GM12878 (cell line): ENCODE data around the gene LYPD5. TPM values are rescaled to one million over a fixed set of nuclear protein-coding genes. Genes with fewer than 3 reads are reported as not detected.

ENCODE experiments used
- CBFB ChIP-seq: IDR thresholded peaks from 2 replicates; pipeline ENCODE4 v1.6.1; 2016; ENCODE audit warnings: antibody characterized with exemption, low read depth
- CREB1 ChIP-seq: IDR thresholded peaks from 2 replicates; pipeline ENCODE4 v1.6.1; 2012; ENCODE audit warnings: low read depth, mild to moderate bottlenecking, inconsistent platforms
- EED ChIP-seq: sonication (generic); IDR thresholded peaks from 2 replicates; pipeline ENCODE4 v1.6.1; 2016; ENCODE audit warnings: antibody characterized with exemption, low read depth
- FOXK2 ChIP-seq: fragments of 450-650 bp; IDR thresholded peaks from 2 replicates; pipeline ENCODE4 v1.6.1; 2017; ENCODE audit warnings: mild to moderate bottlenecking, moderate library complexity
- MYC ChIP-seq: IDR thresholded peaks from 2 replicates; pipeline ENCODE4 v1.6.1; 2011; ENCODE audit warnings: mild to moderate bottlenecking, low read length, moderate library complexity, inconsistent platforms; ENCODE audit not compliant: insufficient read depth, insufficient replicate concordance, insufficient read length, severe bottlenecking
- SPI1 ChIP-seq: IDR thresholded peaks from 2 replicates; pipeline ENCODE4 v1.6.1; 2011; ENCODE audit warnings: low read depth, mild to moderate bottlenecking, low read length, moderate library complexity, borderline replicate concordance; ENCODE audit not compliant: insufficient read depth
- TCF3 ChIP-seq: IDR thresholded peaks from 2 replicates; pipeline ENCODE4 v1.6.1; 2012; ENCODE audit warnings: low read depth, mild to moderate bottlenecking, low read length, borderline replicate concordance; ENCODE audit not compliant: insufficient read depth
- ZBED1 ChIP-seq: IDR thresholded peaks from 2 replicates; pipeline ENCODE4 v1.6.1; 2016; ENCODE audit warnings: borderline replicate concordance
- ZNF384 ChIP-seq: IDR thresholded peaks from 2 replicates; pipeline ENCODE4 v1.6.1; 2012; ENCODE audit warnings: low read depth, mild to moderate bottlenecking, low read length, improper control_type of control experiment, borderline replicate concordance
- polyA plus RNA-seq, 11 experiments: library from polyadenylated mRNA; depleted of rRNA in 4 of 11; unstranded in 6 of 11; stranded (reverse) in 5 of 11; fragments of >200 nt; fragmentation: Nextera tagmentation in 4 of 11; fragmentation: Illumina TruSeq in 1 of 11; extraction: Ambion mirVana in 4 of 11; extraction: Trizol in 1 of 11; gene quantifications; 1 replicate in 1 of 11; 2 replicates in 10 of 11; pipeline versions ENCODE4 v1.2.1 to v1.2.3, GENCODE V29; 2011 to 2016; ENCODE audit warnings: inconsistent platforms in 2 of 11, missing spikeins in 2 of 11, low read depth in 1 of 11
- total RNA-seq, 4 experiments: library from RNA; depleted of rRNA in 3 of 4; stranded (reverse); fragments of >200 nt in 3 of 4; fragmentation: Illumina TruSeq in 1 of 4; extraction: Trizol in 1 of 4; gene quantifications; 2 replicates each; pipeline versions ENCODE4 v1.2.1 to v1.2.3, GENCODE V29; 2013 to 2021
- TF ChIP-seq, protein P1 (sequence below): fragments of 150-350 bp; IDR thresholded peaks from 2 replicates; pipeline ENCODE4 v1.6.1; 2016; ENCODE audit warnings: low read depth, low read length
- TF ChIP-seq, protein P2 (sequence below): fragments of 450-650 bp; IDR thresholded peaks from 2 replicates; pipeline ENCODE4 v1.6.1; 2017; ENCODE audit warnings: mild to moderate bottlenecking, moderate library complexity
- TF ChIP-seq, protein P3 (sequence below): fragments of 450-650 bp; conservative IDR thresholded peaks from 2 replicates; pipeline ENCODE4 v1.6.1; 2017; ENCODE audit warnings: mild to moderate bottlenecking, moderate library complexity
- TF ChIP-seq, protein P4 (sequence below): fragments of 450-650 bp; IDR thresholded peaks from 2 replicates; pipeline ENCODE4 v1.6.1; 2014; ENCODE audit warnings: mild to moderate bottlenecking

LYPD5 gene
- total and polyA plus RNA-seq, 10 of the 15 experiments (the other 5 are each of a cell fraction or from before 2014, with no cell fraction given) = 0.04 to 2.2 (median 0.69) TPM; not detected in 1

DNA sequence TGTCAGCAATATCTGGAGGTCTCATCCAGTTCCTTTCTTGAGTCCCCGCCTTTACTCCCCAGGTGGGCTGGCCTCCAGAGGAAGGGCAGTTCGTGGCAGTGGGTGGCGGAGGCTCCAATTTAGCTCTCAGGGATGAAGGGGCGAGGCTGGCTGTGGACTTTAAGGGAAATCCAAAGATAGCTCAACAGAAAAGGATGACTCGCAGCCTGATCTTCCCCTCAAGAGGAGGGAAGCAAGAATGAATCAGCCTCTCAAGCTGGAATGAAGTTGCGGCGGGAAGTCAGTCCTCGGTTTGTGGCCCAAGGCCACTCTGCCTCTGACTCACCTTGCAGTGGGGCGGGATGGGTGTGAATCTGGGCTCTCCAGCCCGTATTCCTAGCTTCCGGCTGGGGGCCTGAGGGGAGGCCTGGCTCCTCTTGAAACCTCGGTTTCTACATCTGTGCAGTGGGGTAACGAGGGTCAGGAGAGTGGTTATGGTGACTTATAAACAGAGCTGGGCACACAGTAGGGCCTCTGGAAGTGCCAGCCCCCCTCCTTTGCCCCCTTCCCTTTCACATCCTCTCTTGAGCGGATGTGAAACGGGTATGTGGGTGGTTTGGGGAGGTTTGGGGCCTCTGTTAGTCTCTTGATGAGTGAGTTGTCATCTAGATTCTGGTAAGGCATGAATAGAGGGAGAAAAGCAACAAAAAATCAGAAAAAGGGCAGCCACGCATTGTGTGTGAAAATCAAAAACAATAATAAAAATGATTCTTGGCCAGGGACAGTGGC is 37.0 kb downstream of the LYPD5 start (continued):
- TF ChIP-seq, protein P1, sequence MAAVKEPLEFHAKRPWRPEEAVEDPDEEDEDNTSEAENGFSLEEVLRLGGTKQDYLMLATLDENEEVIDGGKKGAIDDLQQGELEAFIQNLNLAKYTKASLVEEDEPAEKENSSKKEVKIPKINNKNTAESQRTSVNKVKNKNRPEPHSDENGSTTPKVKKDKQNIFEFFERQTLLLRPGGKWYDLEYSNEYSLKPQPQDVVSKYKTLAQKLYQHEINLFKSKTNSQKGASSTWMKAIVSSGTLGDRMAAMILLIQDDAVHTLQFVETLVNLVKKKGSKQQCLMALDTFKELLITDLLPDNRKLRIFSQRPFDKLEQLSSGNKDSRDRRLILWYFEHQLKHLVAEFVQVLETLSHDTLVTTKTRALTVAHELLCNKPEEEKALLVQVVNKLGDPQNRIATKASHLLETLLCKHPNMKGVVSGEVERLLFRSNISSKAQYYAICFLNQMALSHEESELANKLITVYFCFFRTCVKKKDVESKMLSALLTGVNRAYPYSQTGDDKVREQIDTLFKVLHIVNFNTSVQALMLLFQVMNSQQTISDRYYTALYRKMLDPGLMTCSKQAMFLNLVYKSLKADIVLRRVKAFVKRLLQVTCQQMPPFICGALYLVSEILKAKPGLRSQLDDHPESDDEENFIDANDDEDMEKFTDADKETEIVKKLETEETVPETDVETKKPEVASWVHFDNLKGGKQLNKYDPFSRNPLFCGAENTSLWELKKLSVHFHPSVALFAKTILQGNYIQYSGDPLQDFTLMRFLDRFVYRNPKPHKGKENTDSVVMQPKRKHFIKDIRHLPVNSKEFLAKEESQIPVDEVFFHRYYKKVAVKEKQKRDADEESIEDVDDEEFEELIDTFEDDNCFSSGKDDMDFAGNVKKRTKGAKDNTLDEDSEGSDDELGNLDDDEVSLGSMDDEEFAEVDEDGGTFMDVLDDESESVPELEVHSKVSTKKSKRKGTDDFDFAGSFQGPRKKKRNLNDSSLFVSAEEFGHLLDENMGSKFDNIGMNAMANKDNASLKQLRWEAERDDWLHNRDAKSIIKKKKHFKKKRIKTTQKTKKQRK = no peak
- TF ChIP-seq, protein P2, sequence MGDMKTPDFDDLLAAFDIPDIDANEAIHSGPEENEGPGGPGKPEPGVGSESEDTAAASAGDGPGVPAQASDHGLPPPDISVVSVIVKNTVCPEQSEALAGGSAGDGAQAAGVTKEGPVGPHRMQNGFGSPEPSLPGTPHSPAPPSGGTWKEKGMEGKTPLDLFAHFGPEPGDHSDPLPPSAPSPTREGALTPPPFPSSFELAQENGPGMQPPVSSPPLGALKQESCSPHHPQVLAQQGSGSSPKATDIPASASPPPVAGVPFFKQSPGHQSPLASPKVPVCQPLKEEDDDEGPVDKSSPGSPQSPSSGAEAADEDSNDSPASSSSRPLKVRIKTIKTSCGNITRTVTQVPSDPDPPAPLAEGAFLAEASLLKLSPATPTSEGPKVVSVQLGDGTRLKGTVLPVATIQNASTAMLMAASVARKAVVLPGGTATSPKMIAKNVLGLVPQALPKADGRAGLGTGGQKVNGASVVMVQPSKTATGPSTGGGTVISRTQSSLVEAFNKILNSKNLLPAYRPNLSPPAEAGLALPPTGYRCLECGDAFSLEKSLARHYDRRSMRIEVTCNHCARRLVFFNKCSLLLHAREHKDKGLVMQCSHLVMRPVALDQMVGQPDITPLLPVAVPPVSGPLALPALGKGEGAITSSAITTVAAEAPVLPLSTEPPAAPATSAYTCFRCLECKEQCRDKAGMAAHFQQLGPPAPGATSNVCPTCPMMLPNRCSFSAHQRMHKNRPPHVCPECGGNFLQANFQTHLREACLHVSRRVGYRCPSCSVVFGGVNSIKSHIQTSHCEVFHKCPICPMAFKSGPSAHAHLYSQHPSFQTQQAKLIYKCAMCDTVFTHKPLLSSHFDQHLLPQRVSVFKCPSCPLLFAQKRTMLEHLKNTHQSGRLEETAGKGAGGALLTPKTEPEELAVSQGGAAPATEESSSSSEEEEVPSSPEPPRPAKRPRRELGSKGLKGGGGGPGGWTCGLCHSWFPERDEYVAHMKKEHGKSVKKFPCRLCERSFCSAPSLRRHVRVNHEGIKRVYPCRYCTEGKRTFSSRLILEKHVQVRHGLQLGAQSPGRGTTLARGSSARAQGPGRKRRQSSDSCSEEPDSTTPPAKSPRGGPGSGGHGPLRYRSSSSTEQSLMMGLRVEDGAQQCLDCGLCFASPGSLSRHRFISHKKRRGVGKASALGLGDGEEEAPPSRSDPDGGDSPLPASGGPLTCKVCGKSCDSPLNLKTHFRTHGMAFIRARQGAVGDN = peak; percentile 86
- TF ChIP-seq SPI1 = peak; percentile 99
- peak; percentile 51; the same call in 1 of the 2 replicates for TF ChIP-seq CREB1
- TF ChIP-seq ZBED1 = peak; percentile 98
- no peak for TF ChIP-seq MYC
- TF ChIP-seq FOXK2 = no peak
- TF ChIP-seq, protein P3, sequence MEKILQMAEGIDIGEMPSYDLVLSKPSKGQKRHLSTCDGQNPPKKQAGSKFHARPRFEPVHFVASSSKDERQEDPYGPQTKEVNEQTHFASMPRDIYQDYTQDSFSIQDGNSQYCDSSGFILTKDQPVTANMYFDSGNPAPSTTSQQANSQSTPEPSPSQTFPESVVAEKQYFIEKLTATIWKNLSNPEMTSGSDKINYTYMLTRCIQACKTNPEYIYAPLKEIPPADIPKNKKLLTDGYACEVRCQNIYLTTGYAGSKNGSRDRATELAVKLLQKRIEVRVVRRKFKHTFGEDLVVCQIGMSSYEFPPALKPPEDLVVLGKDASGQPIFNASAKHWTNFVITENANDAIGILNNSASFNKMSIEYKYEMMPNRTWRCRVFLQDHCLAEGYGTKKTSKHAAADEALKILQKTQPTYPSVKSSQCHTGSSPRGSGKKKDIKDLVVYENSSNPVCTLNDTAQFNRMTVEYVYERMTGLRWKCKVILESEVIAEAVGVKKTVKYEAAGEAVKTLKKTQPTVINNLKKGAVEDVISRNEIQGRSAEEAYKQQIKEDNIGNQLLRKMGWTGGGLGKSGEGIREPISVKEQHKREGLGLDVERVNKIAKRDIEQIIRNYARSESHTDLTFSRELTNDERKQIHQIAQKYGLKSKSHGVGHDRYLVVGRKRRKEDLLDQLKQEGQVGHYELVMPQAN = peak; percentile 93
- 0 out of 2 replicates have a peak, but pooled peaks have one; percentile 42 for TF ChIP-seq ZNF384
- TF ChIP-seq, protein P4, sequence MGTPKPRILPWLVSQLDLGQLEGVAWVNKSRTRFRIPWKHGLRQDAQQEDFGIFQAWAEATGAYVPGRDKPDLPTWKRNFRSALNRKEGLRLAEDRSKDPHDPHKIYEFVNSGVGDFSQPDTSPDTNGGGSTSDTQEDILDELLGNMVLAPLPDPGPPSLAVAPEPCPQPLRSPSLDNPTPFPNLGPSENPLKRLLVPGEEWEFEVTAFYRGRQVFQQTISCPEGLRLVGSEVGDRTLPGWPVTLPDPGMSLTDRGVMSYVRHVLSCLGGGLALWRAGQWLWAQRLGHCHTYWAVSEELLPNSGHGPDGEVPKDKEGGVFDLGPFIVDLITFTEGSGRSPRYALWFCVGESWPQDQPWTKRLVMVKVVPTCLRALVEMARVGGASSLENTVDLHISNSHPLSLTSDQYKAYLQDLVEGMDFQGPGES = no peak
- peak; percentile 95 for TF ChIP-seq TCF3
- peak; percentile 100 for TF ChIP-seq EED
- peak; percentile 85 for TF ChIP-seq CBFB
